H9 (cell line): ENCODE data around the gene PRMT7. TPM values are rescaled to one million over a fixed set of nuclear protein-coding genes. Genes with fewer than 3 reads are reported as not detected.

Experiments used
- DNase-seq: peaks from one replicate; pipeline ENCODE4 v3.0.0-alpha.2; 2017
- H2AFZ ChIP-seq: one replicate; pipeline ENCODE4 v1.6.1; 2013; ENCODE audit warnings: mild to moderate bottlenecking, low read length, control low read depth, moderate library complexity
- H2AK5ac ChIP-seq: 2 replicates; pipeline ENCODE4 v1.6.1; 2013; ENCODE audit warnings: low read length, control low read depth, mixed read lengths; ENCODE audit not compliant: insufficient read length
- H2BK120ac ChIP-seq: one replicate; pipeline ENCODE4 v1.6.1; 2013; ENCODE audit warnings: low read depth, mild to moderate bottlenecking, low read length, control low read depth, inconsistent platforms; ENCODE audit not compliant: poor library complexity, severe bottlenecking
- H2BK12ac ChIP-seq: 2 replicates; pipeline ENCODE4 v1.6.1; 2013; ENCODE audit warnings: low read length, control low read depth, mixed read lengths, low read depth; ENCODE audit not compliant: insufficient read length
- H2BK15ac ChIP-seq: 2 replicates; pipeline ENCODE4 v1.6.1; 2013; ENCODE audit warnings: low read depth, low read length, control low read depth
- H2BK20ac ChIP-seq: one replicate; pipeline ENCODE4 v1.6.1; 2013; ENCODE audit warnings: low read depth, mild to moderate bottlenecking, low read length, control low read depth, inconsistent platforms; ENCODE audit not compliant: poor library complexity, severe bottlenecking
- H2BK5ac ChIP-seq: 2 replicates; pipeline ENCODE4 v1.6.1; 2013; ENCODE audit warnings: low read length, control low read depth, mixed read lengths; ENCODE audit not compliant: insufficient read length
- H3K14ac ChIP-seq: 2 replicates; pipeline ENCODE4 v1.6.1; 2013; ENCODE audit warnings: low read length, control low read depth; ENCODE audit not compliant: insufficient read depth
- H3K18ac ChIP-seq: 2 replicates; pipeline ENCODE4 v1.6.1; 2013; ENCODE audit warnings: low read depth, mild to moderate bottlenecking, mixed read lengths, low read length, control low read depth; ENCODE audit not compliant: insufficient read length
- H3K23ac ChIP-seq: 2 replicates; pipeline ENCODE4 v1.6.1; 2013; ENCODE audit warnings: low read length, control low read depth, mixed read lengths, low read depth; ENCODE audit not compliant: insufficient read length
- H3K23me2 ChIP-seq: 2 replicates; pipeline ENCODE4 v1.6.1; 2013; ENCODE audit warnings: low read depth, mild to moderate bottlenecking, mixed read lengths, low read length, control low read depth; ENCODE audit not compliant: insufficient read length, poor library complexity, severe bottlenecking
- H3K27ac ChIP-seq: 2 replicates; pipeline ENCODE4 v1.5.1; 2013; ENCODE audit warnings: low read length, control low read depth, mixed read lengths, low read depth; ENCODE audit not compliant: insufficient read length
- H3K27me3 ChIP-seq: 2 replicates; pipeline ENCODE4 v1.6.1; 2013; ENCODE audit warnings: low read length, control low read depth, inconsistent platforms; ENCODE audit not compliant: insufficient read depth
- H3K4ac ChIP-seq: 2 replicates; pipeline ENCODE4 v1.6.1; 2013; ENCODE audit warnings: low read depth, mild to moderate bottlenecking, control low read depth, inconsistent platforms, low read length, moderate library complexity
- H3K4me1 ChIP-seq: 2 replicates; pipeline ENCODE4 v1.6.1; 2013; ENCODE audit warnings: low read length, control low read depth, inconsistent platforms; ENCODE audit not compliant: insufficient read depth
- H3K4me2 ChIP-seq: 2 replicates; pipeline ENCODE4 v1.6.1; 2013; ENCODE audit warnings: low read length, control low read depth, mixed read lengths; ENCODE audit not compliant: insufficient read length, insufficient read depth
- H3K56ac ChIP-seq: 2 replicates; pipeline ENCODE4 v1.6.1; 2013; ENCODE audit warnings: low read depth, mild to moderate bottlenecking, mixed read lengths, low read length, control low read depth; ENCODE audit not compliant: insufficient read length
- H3K79me1 ChIP-seq: 2 replicates; pipeline ENCODE4 v1.6.1; 2013; ENCODE audit warnings: low read depth, mild to moderate bottlenecking, moderate library complexity, low read length, control low read depth, inconsistent platforms; ENCODE audit not compliant: insufficient read depth, poor library complexity, severe bottlenecking
- H3K79me2 ChIP-seq: 2 replicates; pipeline ENCODE4 v1.6.1; 2013; ENCODE audit warnings: low read length, control low read depth, inconsistent platforms; ENCODE audit not compliant: insufficient read depth
- H3K9ac ChIP-seq: 2 replicates; pipeline ENCODE4 v1.6.1; 2013; ENCODE audit warnings: low read length, control low read depth, mixed read lengths; ENCODE audit not compliant: insufficient read length; ENCODE audit errors: extremely low read depth
- H3K9me3 ChIP-seq: one replicate; pipeline ENCODE4 v1.6.1; 2013; ENCODE audit warnings: low read depth, low read length, inconsistent platforms; ENCODE audit not compliant: control insufficient read depth
- H3T11ph ChIP-seq: one replicate; pipeline ENCODE4 v1.6.1; 2013; ENCODE audit warnings: mild to moderate bottlenecking, low read length, control low read depth, inconsistent platforms
- H4K20me1 ChIP-seq: one replicate; pipeline ENCODE4 v1.6.1; 2013; ENCODE audit not compliant: control insufficient read depth, insufficient read length, insufficient read depth
- H4K5ac ChIP-seq: 2 replicates; pipeline ENCODE4 v1.6.1; 2013; ENCODE audit warnings: low read depth, mild to moderate bottlenecking, mixed read lengths, low read length, control low read depth; ENCODE audit not compliant: insufficient read length
- H4K8ac ChIP-seq: replicated peaks from 2 replicates; pipeline ENCODE4 v1.6.1; 2013; ENCODE audit warnings: low read length, control low read depth, mixed read lengths, low read depth; ENCODE audit not compliant: insufficient read length
- H4K91ac ChIP-seq: 2 replicates; pipeline ENCODE4 v1.6.1; 2013; ENCODE audit warnings: low read depth, mild to moderate bottlenecking, moderate library complexity, mixed read lengths, low read length, control low read depth; ENCODE audit not compliant: insufficient read length
- H3K27ac Mint-ChIP-seq, 3 experiments: 2 replicates in 2 of 3; 3 replicates in 1 of 3; pipeline ENCODE4 v1.8.0; 2020 to 2021; ENCODE audit warnings: mixed read lengths in 3 of 3, mild to moderate bottlenecking in 1 of 3, moderate library complexity in 1 of 3
- H3K27me3 Mint-ChIP-seq: 2 replicates; pipeline ENCODE4 v1.8.0; 2021; ENCODE audit warnings: low read depth, mild to moderate bottlenecking, moderate library complexity, mixed read lengths
- H3K36me3 Mint-ChIP-seq, 3 experiments: 2 replicates in 2 of 3; 3 replicates in 1 of 3; pipeline ENCODE4 v1.8.0; 2020 to 2021; ENCODE audit warnings: low read depth in 3 of 3, mixed read lengths in 3 of 3; ENCODE audit not compliant: insufficient read depth in 1 of 3
- H3K4me1 Mint-ChIP-seq, 2 experiments: 2 replicates each; pipeline ENCODE4 v1.8.0; 2020; ENCODE audit warnings: mixed read lengths in 2 of 2
- H3K4me3 Mint-ChIP-seq, 2 experiments: 2 replicates in 1 of 2; 3 replicates in 1 of 2; pipeline ENCODE4 v1.8.0; 2020 to 2021; ENCODE audit warnings: mild to moderate bottlenecking in 2 of 2, mixed read lengths in 2 of 2, moderate library complexity in 1 of 2
- H3K9me3 Mint-ChIP-seq, 2 experiments: 2 replicates in 1 of 2; 3 replicates in 1 of 2; pipeline ENCODE4 v1.8.0; 2020; ENCODE audit warnings: mild to moderate bottlenecking in 2 of 2, mixed read lengths in 2 of 2, moderate library complexity in 1 of 2
- WGBS: extraction: QIAGEN DNeasy Blood & Tissue Kit; methylation state at CpG from one replicate; pipeline ENCODE4 v1.1.7; 2013; ENCODE audit warnings: missing lambda C conversion rate, low lambda C conversion rate, mixed read lengths; ENCODE audit not compliant: insufficient read length; ENCODE audit errors: extremely low coverage; 5-methylcytosine and 5-hydroxymethylcytosine counted together
- total RNA-seq: library from RNA; stranded (reverse); gene quantifications from 2 replicates; pipeline ENCODE4 v1.2.1, GENCODE V29; 2021
- TF ChIP-seq, protein P1 (sequence below): fragments of 200-600 bp; sonication (generic); conservative IDR thresholded peaks from 3 replicates; pipeline ENCODE4 v1.8.0; 2021; ENCODE audit warnings: antibody characterized with exemption, mild to moderate bottlenecking

Gene PRMT7
- total RNA-seq, 1 experiment from 2014 or later: 56.6 TPM

DNA sequence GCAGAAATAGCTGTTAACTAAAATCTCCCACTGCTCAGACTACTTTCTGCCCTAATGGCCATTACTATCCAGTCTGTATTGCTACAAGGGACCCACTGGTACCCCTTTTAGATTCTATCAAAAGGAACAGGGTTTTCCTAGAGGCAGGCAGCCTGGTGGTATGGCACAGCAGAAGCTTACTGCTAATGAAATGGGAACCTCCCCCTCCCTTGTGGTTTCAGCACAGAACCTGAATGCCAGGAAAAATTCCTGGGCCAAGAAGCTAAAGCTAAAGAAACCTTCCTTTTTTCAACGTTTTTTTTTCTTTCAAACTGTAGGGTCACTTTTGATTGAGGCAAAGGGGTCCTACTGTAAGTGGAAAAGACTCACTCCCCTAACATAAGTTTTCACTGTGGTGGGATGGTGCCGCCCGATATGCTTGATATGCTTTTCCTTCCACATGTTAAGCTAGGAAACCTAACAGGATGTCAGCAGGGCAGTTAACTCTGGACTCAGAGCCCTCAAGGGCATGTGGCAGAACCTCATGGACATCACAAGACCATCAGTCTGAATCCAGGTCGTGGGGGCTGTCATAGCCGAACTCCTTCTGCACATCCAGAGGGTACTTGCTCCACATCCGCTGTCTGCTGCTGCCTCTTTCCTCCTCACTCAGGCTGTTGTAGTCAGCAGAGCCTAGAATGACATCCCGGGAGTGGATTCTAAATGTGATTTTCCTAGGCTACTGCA lies 9.9 kb upstream of the PRMT7 start:
- Mint-ChIP-seq H3K27ac (no peak overlapping the region), H3K9me3 (no peaks in the 10 kb centered on the region), H3K27me3 (no peaks in the 10 kb centered on the region), H3K4me3 (no peak overlapping the region), H3K36me3 (peaks cover 30 to 90% (median 73%) of the 10 kb centered on the region in 3 experiments; a peak in 6 of 7 replicates), H3K4me1 (0 out of 4 replicates have a peak, but pooled peaks cover 0 to 2% of the 10 kb centered on the region in 2 experiments)
- H3K79me2 ChIP-seq: no peaks in the 10 kb centered on the region; the same call in 1 of the 2 replicates
- no peak overlapping the region for H3K4me2 ChIP-seq
- H2BK5ac ChIP-seq: no peak overlapping the region
- no peaks in the 10 kb centered on the region for H3K27me3 ChIP-seq
- no peaks in the 10 kb centered on the region for H3K23me2 ChIP-seq
- H3K14ac ChIP-seq: no peak overlapping the region
- no CpG with 5 or more reads among the region's 7 CpGs for WGBS
- no peak overlapping the region for H3K27ac ChIP-seq
- no peak overlapping the region for H3K23ac ChIP-seq
- no peaks in the 10 kb centered on the region for H3K79me1 ChIP-seq
- H4K91ac ChIP-seq: no peak overlapping the region
- no peak overlapping the region for H4K8ac ChIP-seq
- H4K5ac ChIP-seq: no peak overlapping the region
- no peak overlapping the region for H3K4ac ChIP-seq
- no peak overlapping the region for H2BK120ac ChIP-seq
- no peak overlapping the region for H3K18ac ChIP-seq
- DNase-seq: no peak
- no peaks in the 10 kb centered on the region for H4K20me1 ChIP-seq
- TF ChIP-seq, protein P1, sequence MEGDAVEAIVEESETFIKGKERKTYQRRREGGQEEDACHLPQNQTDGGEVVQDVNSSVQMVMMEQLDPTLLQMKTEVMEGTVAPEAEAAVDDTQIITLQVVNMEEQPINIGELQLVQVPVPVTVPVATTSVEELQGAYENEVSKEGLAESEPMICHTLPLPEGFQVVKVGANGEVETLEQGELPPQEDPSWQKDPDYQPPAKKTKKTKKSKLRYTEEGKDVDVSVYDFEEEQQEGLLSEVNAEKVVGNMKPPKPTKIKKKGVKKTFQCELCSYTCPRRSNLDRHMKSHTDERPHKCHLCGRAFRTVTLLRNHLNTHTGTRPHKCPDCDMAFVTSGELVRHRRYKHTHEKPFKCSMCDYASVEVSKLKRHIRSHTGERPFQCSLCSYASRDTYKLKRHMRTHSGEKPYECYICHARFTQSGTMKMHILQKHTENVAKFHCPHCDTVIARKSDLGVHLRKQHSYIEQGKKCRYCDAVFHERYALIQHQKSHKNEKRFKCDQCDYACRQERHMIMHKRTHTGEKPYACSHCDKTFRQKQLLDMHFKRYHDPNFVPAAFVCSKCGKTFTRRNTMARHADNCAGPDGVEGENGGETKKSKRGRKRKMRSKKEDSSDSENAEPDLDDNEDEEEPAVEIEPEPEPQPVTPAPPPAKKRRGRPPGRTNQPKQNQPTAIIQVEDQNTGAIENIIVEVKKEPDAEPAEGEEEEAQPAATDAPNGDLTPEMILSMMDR: no peak
- no peak overlapping the region for H2BK20ac ChIP-seq
- no peak overlapping the region for H2AFZ ChIP-seq
- no peak overlapping the region for H3K9ac ChIP-seq
- H2AK5ac ChIP-seq: no peak overlapping the region
- H2BK15ac ChIP-seq: no peak overlapping the region
- H3K56ac ChIP-seq: no peak overlapping the region
- H2BK12ac ChIP-seq: no peak overlapping the region
- no peaks in the 10 kb centered on the region for H3K4me1 ChIP-seq
- H3T11ph ChIP-seq: no peak overlapping the region
- H3K9me3 ChIP-seq: no peaks in the 10 kb centered on the region
